Measurements from ENCODE around the gene MBOAT7. TPM values are rescaled to one million over a fixed set of nuclear protein-coding genes. Genes with fewer than 3 reads are reported as not detected.
"Not testable (repeated sequence)": the region's sequence is repeated elsewhere in the genome, so short reads cannot be mapped to it uniquely, and the experiment has no call there.

MBOAT7 gene
- 74.7 TPM for polyA plus RNA-seq (2013, experiment 1 of 2)
- polyA plus RNA-seq (2013, experiment 2 of 2) = 81.0 TPM

DNA sequence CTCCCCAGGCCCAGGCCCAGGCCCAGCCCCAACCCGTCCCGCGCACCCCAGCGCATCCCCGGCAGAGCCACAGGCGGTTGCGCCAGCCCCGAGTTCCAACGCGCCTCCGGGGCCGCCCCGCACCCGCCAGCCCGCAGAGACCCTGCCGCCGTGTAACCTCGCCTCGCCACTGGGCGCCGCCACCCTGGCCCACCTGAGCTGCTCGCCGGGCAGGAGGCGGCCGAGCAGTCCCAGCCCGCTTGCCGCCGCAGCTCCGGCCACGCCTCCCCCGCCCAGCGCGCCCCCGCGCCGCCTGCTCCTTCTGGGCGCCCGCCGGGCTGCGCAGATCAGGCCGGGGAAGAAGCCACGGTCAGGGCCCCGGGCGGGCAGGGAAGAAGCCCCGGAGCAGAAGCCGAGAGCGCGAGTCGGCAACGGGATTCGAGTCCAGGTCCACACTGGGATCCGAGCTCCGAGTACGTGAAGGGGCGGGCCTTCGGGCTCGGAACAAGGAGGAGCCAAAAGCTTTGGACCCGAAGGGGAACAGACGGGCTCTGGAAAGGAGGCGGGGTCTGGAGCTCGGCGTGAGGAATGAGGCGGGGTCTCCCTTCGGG lies at the start of gene MBOAT7:
MBOAT7 (minus strand) TSS at position 436 of the 590 bp plus-strand sequence. CDS start 1,072 bp downstream, outside the sequence.
- Histone ChIP-seq H3K36me3 (ENCODE audit: insufficient read depth, low read length) (peaks cover 29% of the 10 kb centered on the region), H3K9me3 (ENCODE audit: insufficient read depth, low read depth, low read length) (no peaks in the 10 kb centered on the region)
- under 1% methylated on average over 64 of the region's 64 CpGs for WGBS

GRCh38 chr19:54233941-54234340 lies 44.6 kb upstream of the MBOAT7 start:
- H3K9ac ChIP-seq (ENCODE audit: low read depth, low read length) = no peak overlapping the region
- 72% methylated on average over 5 of the region's 5 CpGs for WGBS
- no peak overlapping the region for H3K27ac ChIP-seq (ENCODE audit: low read depth, low read length)
- no peaks in the 10 kb centered on the region for H3K36me3 ChIP-seq (ENCODE audit: insufficient read depth, low read length)
- 0 out of 2 replicates have a peak, but pooled peaks cover 8% of the 10 kb centered on the region for H3K9me3 ChIP-seq (ENCODE audit: insufficient read depth, low read depth, low read length)
- H3K4me1 ChIP-seq (ENCODE audit: insufficient read depth, low read length) = no peaks in the 10 kb centered on the region
- no peak overlapping the region for H3K4me3 ChIP-seq (ENCODE audit: low read length)
- peaks cover 13% of the 10 kb centered on the region for H3K27me3 ChIP-seq (ENCODE audit: insufficient read depth, low read length)

More for the DNA sequence above, at the start of gene MBOAT7:
- Histone ChIP-seq H3K4me1 (ENCODE audit: insufficient read depth, low read length) (peaks cover 7% of the 10 kb centered on the region), H3K27me3 (ENCODE audit: insufficient read depth, low read length) (no peaks in the 10 kb centered on the region), H3K4me3 (ENCODE audit: low read length) (peak within 1 kb of the TSS; percentile 88), H3K9ac (ENCODE audit: low read depth, low read length) (peak within 1 kb of the TSS; percentile 95), H3K27ac (ENCODE audit: low read depth, low read length) (peak within 1 kb of the TSS; percentile 96)

DNA sequence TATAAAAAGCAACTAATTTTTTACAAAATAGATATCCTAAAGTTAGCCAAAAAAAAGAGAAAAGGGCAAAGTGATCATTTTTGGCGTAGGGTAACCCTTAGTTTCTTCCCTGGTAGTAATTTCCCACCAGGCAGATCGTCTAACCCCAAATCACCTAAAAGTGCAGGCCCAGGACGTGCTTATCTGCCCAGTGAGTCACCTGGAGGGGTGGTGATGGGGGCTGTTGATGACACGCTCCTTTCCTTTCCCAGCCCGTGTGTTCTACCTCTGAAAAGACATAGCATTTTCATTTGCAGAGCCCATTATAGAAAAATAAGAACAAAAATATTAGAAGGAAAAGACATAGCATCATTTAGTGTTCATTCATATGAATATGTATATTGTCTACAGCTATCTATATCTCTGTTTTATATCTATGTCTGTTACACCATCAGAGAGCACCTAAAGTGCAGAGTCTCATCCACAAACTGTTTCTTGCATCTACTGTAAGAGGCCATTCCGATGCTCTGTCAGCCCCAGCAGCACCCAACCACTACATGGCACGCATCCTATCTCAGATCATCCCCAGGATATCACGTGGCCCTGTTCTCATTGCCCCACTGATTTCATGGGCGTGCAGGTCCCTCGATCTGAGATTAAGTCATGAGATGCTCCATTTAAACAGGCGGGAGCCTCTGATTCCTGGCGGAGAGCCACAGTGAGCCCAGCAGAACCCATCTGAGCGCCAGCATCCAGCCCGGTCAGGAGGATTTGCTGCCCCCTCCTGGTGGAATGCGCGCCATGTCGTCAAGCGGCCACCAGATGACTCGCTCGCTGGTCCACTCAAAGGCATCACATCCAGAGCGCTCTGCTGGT lies 41.9 kb upstream of the MBOAT7 start:
- Histone ChIP-seq H3K27me3 (ENCODE audit: insufficient read depth, low read length) (peaks cover 13% of the 10 kb centered on the region), H3K4me3 (ENCODE audit: low read length) (no peak overlapping the region), H3K36me3 (ENCODE audit: insufficient read depth, low read length) (no peaks in the 10 kb centered on the region), H3K4me1 (ENCODE audit: insufficient read depth, low read length) (no peaks in the 10 kb centered on the region), H3K27ac (ENCODE audit: low read depth, low read length) (no peak overlapping the region), H3K9me3 (ENCODE audit: insufficient read depth, low read depth, low read length) (0 out of 2 replicates have a peak, but pooled peaks cover 8% of the 10 kb centered on the region), H3K9ac (ENCODE audit: low read depth, low read length) (no peak overlapping the region)
- WGBS = 26% methylated on average over 20 of the region's 21 CpGs

DNA sequence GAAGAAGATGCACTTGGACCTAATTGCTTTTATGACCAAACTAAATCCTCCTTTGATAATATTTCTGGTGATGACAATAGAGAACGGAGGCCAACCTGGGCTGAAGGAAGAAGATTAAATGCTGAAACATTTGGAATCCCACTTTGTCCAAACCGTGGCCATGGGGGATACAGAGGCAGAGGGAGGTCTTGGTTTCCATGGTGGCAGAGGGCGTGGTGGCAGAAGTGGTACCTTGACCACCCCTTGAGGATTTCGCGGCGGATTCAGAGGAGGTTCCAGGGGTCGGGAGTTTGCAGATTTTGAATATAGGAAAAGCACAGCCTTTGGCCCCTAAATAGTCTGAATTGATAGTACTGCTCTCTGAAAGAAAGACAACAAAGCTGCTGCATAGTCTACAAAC lies 40.7 kb upstream of the MBOAT7 start:
- Histone ChIP-seq H3K4me1 (ENCODE audit: insufficient read depth, low read length) (no peaks in the 10 kb centered on the region), H3K4me3 (ENCODE audit: low read length) (no peak overlapping the region), H3K27me3 (ENCODE audit: insufficient read depth, low read length) (peaks cover 13% of the 10 kb centered on the region), H3K36me3 (ENCODE audit: insufficient read depth, low read length) (no peaks in the 10 kb centered on the region), H3K9me3 (ENCODE audit: insufficient read depth, low read depth, low read length) (0 out of 2 replicates have a peak, but pooled peaks cover 6% of the 10 kb centered on the region), H3K9ac (ENCODE audit: low read depth, low read length) (no peak overlapping the region), H3K27ac (ENCODE audit: low read depth, low read length) (no peak overlapping the region)
- 88% methylated on average over 7 of the region's 7 CpGs for WGBS

GRCh38 chr19:54229146-54229545 lies 39.8 kb upstream of the MBOAT7 start:
- peaks cover 10% of the 10 kb centered on the region for H3K27me3 ChIP-seq (ENCODE audit: insufficient read depth, low read length)
- 93% methylated on average over 8 of the region's 8 CpGs for WGBS
- H3K9me3 ChIP-seq (ENCODE audit: insufficient read depth, low read depth, low read length) = no peaks in the 10 kb centered on the region
- no peak overlapping the region for H3K27ac ChIP-seq (ENCODE audit: low read depth, low read length)
- no peaks in the 10 kb centered on the region for H3K4me1 ChIP-seq (ENCODE audit: insufficient read depth, low read length)
- H3K4me3 ChIP-seq (ENCODE audit: low read length) = no peak overlapping the region
- H3K36me3 ChIP-seq (ENCODE audit: insufficient read depth, low read length) = no peaks in the 10 kb centered on the region
- H3K9ac ChIP-seq (ENCODE audit: low read depth, low read length) = no peak overlapping the region

- H3K27me3 ChIP-seq (ENCODE audit: insufficient read depth, low read length); H3K4me1 ChIP-seq (ENCODE audit: insufficient read depth, low read length); H3K27ac ChIP-seq (ENCODE audit: low read depth, low read length); H3K9me3 ChIP-seq (ENCODE audit: insufficient read depth, low read depth, low read length); H3K36me3 ChIP-seq (ENCODE audit: insufficient read depth, low read length); H3K4me3 ChIP-seq (ENCODE audit: low read length); H3K9ac ChIP-seq (ENCODE audit: low read depth, low read length): not testable (repeated sequence)
- WGBS = 87% methylated on average over 10 of the region's 10 CpGs
Measured at GRCh38 chr19:54224619-54225018, 35.2 kb upstream of the MBOAT7 start.

GRCh38 chr19:54223937-54224281 lies 34.5 kb upstream of the MBOAT7 start:
- H3K9me3 ChIP-seq (ENCODE audit: insufficient read depth, low read depth, low read length); H3K9ac ChIP-seq (ENCODE audit: low read depth, low read length); H3K27ac ChIP-seq (ENCODE audit: low read depth, low read length); H3K27me3 ChIP-seq (ENCODE audit: insufficient read depth, low read length); H3K36me3 ChIP-seq (ENCODE audit: insufficient read depth, low read length); H3K4me1 ChIP-seq (ENCODE audit: insufficient read depth, low read length); H3K4me3 ChIP-seq (ENCODE audit: low read length): not testable (repeated sequence)
- 92% methylated on average over 5 of the region's 5 CpGs for WGBS

- not testable (repeated sequence) for H3K9ac ChIP-seq (ENCODE audit: low read depth, low read length); H3K4me1 ChIP-seq (ENCODE audit: insufficient read depth, low read length); H3K27ac ChIP-seq (ENCODE audit: low read depth, low read length); H3K27me3 ChIP-seq (ENCODE audit: insufficient read depth, low read length); H3K36me3 ChIP-seq (ENCODE audit: insufficient read depth, low read length); H3K4me3 ChIP-seq (ENCODE audit: low read length); H3K9me3 ChIP-seq (ENCODE audit: insufficient read depth, low read depth, low read length)
- WGBS = 80% methylated on average over 14 of the region's 14 CpGs
Measured at GRCh38 chr19:54223277-54223936, 34.0 kb upstream of the MBOAT7 start.

DNA sequence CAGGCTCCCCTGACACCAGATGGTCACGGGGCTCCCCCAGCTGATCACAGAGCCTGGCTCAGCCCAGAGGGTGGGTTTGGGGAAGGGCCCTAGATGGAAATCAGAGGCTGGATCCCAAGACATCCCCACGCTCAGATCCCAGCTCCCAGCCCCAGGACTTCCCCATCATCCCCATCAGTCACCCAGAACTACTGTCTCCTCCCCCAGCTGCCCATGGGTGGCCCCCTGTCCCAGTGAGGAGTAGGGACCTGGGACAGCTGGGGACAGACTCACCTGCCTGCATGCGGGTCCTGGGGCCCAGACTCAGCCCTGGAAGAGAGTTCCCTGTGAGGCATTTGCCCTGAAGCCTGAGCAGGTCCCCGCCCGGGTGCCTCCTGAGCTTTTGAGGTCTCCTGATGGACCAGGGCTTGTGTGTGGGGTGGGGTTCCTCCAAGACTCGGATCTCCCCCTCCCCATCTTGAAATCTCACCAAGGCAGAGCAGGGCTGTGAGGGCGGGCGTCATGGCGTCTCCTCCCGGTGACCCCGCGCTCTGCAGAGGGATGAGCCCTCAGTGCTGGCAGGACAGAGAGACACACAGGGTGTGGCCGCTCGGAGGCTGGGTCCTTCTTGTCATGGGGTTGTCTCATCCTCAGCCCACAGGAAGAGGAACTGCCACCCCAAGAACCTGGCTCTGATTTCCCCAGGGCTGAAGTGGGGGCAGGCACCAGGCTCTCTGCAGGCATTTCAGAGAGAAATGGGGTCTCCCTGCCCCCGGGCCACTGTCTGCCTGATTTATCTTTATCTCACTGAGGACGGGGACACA lies 33.3 kb upstream of the MBOAT7 start, which contains the start of gene LILRB3:
LILRB3 (minus strand) TSS at position 534 of the 803 bp plus-strand sequence; CDS start at position 503, 31 bp downstream.
- H3K4me3 ChIP-seq (ENCODE audit: low read length); H3K27me3 ChIP-seq (ENCODE audit: insufficient read depth, low read length); H3K9me3 ChIP-seq (ENCODE audit: insufficient read depth, low read depth, low read length); H3K4me1 ChIP-seq (ENCODE audit: insufficient read depth, low read length); H3K27ac ChIP-seq (ENCODE audit: low read depth, low read length); H3K9ac ChIP-seq (ENCODE audit: low read depth, low read length); H3K36me3 ChIP-seq (ENCODE audit: insufficient read depth, low read length): not testable (repeated sequence)
- 84% methylated on average over 13 of the region's 16 CpGs for WGBS

GRCh38 chr19:54221947-54222346 lies 32.6 kb upstream of the MBOAT7 start:
- H3K9ac ChIP-seq (ENCODE audit: low read depth, low read length); H3K4me1 ChIP-seq (ENCODE audit: insufficient read depth, low read length); H3K4me3 ChIP-seq (ENCODE audit: low read length); H3K36me3 ChIP-seq (ENCODE audit: insufficient read depth, low read length); H3K9me3 ChIP-seq (ENCODE audit: insufficient read depth, low read depth, low read length); H3K27ac ChIP-seq (ENCODE audit: low read depth, low read length); H3K27me3 ChIP-seq (ENCODE audit: insufficient read depth, low read length): not testable (repeated sequence)
- no CpG with 5 or more reads among the region's 7 CpGs for WGBS

All from HUES64 (cell line).